Measurements from ENCODE around the gene PTPRT.

PTPRT gene

GRCh38 chr20:42530855-42531448, 658.8 kb downstream of the PTPRT start:
- peak; percentile 21 for DNase-seq (ENCODE audit: low spot score)
- H3K27ac ChIP-seq = no peak overlapping the region
- ChIA-PET POLR2A (ENCODE audit: low non-redundant PET) (no interaction called here), CTCF (interaction anchor here (0.5 to 0.9 kb wide), 4 partner anchors 11 to 470 kb away, joined by 3 to 6 read pairs (median 4); no protein-coding TSS in a partner anchor)
- TF ChIP-seq CTCF (conservative IDR thresholded peaks at IDR 0.05; ENCODE audit: low read depth) = peak; percentile 70

- no peak for DNase-seq (ENCODE audit: low spot score)
- CTCF ChIA-PET = interaction anchor here (0.5 to 0.7 kb wide), 2 partner anchors 23 to 469 kb away, joined by 3 to 6 read pairs; no protein-coding TSS in a partner anchor
- H3K27ac ChIP-seq = no peak overlapping the region
- POLR2A ChIA-PET (ENCODE audit: low non-redundant PET) = no interaction called here
- TF ChIP-seq CTCF (conservative IDR thresholded peaks at IDR 0.05; ENCODE audit: low read depth) = no peak
These were observed 659.5 kb downstream of the PTPRT start for GRCh38 chr20:42530191-42530590.

GRCh38 chr20:42524058-42524457, 665.6 kb downstream of the PTPRT start:
- TF ChIP-seq CTCF (conservative IDR thresholded peaks at IDR 0.05; ENCODE audit: low read depth) = no peak
- CTCF ChIA-PET = no interaction called here
- POLR2A ChIA-PET (ENCODE audit: low non-redundant PET) = no interaction called here
- no peak overlapping the region for H3K27ac ChIP-seq
- DNase-seq (ENCODE audit: low spot score) = no peak

- ChIA-PET CTCF (interaction anchor here (0.6 kb wide), 1 partner anchor 737 kb away, joined by 3 read pairs; no protein-coding TSS in a partner anchor), POLR2A (ENCODE audit: low non-redundant PET) (no interaction called here)
- H3K27ac ChIP-seq = no peak overlapping the region
- no peak for DNase-seq (ENCODE audit: low spot score)
- TF ChIP-seq CTCF (conservative IDR thresholded peaks at IDR 0.05; ENCODE audit: low read depth) = no peak
These were observed 673.0 kb downstream of the PTPRT start for GRCh38 chr20:42516692-42517091.

- TF ChIP-seq CTCF (conservative IDR thresholded peaks at IDR 0.05; ENCODE audit: low read depth) = no peak
- POLR2A ChIA-PET (ENCODE audit: low non-redundant PET) = no interaction called here
These were observed 679.0 kb downstream of the PTPRT start for GRCh38 chr20:42510686-42511085.

GRCh38 chr20:42507874-42508273, 681.8 kb downstream of the PTPRT start:
- ChIA-PET POLR2A (ENCODE audit: low non-redundant PET) (no interaction called here), CTCF (interaction anchor here (0.6 kb wide), 3 partner anchors 249 to 558 kb away, joined by 4 to 6 read pairs (median 4); no protein-coding TSS in a partner anchor)
- no peak overlapping the region for H3K27ac ChIP-seq
- TF ChIP-seq CTCF (conservative IDR thresholded peaks at IDR 0.05; ENCODE audit: low read depth) = no peak
- DNase-seq (ENCODE audit: low spot score) = no peak

More at GRCh38 chr20:42510686-42511085, 679.0 kb downstream of the PTPRT start:
- CTCF ChIA-PET = no interaction called here
- no peak for DNase-seq (ENCODE audit: low spot score)
- no peak overlapping the region for H3K27ac ChIP-seq

All from RWPE1 (cell line).